ENCODE measurements around the gene MYO10.
"Not testable (repeated sequence)": the region's sequence is repeated elsewhere in the genome, so short reads cannot be mapped to it uniquely, and the experiment has no call there.

MYO10 gene

DNA sequence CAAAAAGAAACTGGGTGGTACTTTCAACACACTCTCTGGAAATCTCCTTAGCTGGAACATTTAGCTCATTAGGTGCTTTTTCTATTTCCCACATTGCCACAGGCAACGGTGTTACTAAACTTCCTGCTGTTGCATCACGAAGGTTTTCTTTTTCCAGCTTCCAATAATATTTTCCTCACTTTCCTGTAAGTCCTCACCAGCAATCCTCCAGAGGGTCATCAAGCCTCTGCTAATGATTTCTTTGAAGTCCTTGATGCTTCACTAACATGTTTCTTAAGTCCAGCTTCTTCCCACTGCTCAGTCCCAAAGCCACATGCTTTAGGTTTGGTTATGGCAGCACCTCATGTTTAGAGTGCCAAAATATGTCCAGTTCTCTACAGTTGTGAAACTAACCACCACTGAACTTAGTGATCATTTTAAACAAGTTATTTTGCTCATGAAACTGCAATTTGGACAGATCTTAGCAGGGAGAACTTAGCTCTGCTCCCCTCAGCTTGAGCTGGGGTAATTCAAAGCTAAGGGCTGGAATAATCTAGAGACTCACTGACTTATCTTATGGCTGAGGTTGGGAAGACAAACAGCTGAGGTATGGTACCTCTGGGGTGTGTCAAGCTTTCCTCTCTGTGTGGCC is 279.4 kb downstream of the MYO10 start:
- in situ Hi-C loops (cut with MboI; ENCODE audit: low sequenced_read_pairs) = no loop called here

DNA sequence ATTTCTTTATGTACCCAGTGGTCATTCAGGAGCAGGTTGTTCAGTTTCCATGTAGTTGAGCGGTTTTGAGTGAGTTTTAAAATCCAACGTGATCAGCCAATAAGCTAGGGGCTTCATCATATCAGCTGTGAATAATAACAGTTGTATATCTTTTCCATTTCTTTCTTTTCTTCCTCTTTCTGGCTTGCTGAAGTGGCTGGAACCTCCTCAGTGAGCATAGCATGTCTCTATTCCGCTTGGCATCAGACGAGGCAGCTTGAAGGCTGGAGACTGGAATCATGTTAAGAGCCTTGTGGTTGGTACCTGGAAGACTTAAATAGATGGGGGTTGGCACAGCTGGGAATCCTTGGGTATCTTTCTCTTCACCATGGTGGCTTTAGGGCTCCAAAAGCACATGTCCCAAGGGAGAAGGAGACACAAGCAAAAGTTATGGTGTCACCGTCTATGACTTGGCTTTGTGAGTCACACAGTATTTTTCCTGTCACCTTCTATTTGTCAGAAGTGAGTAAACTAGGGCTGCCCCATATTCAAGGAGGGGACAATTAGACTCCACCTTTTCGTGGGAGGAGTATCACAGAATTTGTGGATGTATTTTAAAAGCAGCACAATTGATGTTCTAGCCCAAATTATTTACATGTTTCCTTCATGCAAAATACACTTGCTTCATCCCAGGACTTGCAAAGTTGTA is 281.3 kb downstream of the MYO10 start:
- in situ Hi-C loops (cut with MboI; ENCODE audit: low sequenced_read_pairs) = no loop called here

DNA sequence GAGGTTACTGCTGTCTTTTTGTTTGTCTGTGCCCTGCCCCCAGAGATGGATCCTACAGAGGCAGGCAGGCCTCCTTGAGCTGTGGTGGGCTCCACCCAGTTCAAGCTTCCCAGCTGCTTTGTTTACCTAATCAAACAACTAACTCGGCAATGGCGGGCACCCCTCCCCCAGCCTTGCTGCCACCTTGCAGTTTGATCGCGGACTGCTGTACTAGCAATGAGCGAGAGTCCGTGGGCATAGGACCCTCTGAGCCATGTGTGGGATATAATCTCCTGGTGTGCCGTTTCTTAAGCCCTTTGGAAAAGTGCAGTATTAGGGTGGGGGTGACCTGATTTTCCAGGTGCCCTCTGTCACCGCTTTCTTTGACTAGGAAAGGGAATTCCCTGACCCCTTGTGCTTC is 287.3 kb downstream of the MYO10 start:
- in situ Hi-C loops (cut with MboI; ENCODE audit: low sequenced_read_pairs) = not testable (repeated sequence)

GRCh38 chr5:16644301-16644889 is 291.7 kb downstream of the MYO10 start:
- in situ Hi-C loops (cut with MboI; ENCODE audit: low sequenced_read_pairs) = no loop called here

DNA sequence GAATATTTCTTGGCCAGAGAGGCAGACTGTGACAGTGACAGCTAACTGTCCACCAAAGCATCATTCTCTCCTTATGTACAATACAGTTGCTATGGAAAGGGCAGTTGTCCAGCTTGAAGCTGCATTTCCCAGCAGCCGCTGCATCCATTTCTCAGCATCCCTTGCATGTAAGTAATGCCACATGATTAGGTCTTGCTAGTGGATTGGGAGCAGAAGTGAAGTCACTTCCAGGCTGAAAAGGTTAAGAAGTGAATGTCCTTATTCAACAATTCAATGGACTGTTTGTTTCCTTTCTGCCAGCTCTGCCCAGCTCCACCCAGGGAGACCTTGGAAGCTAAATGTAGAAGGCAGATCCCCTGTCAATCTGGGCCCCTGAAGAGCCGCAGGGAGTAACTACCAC is 293.2 kb downstream of the MYO10 start:
- in situ Hi-C loops (cut with MboI; ENCODE audit: low sequenced_read_pairs) = no loop called here

GRCh38 chr5:16639206-16639605 is 296.9 kb downstream of the MYO10 start:
- in situ Hi-C loops (cut with MboI; ENCODE audit: low sequenced_read_pairs) = no loop called here

DNA sequence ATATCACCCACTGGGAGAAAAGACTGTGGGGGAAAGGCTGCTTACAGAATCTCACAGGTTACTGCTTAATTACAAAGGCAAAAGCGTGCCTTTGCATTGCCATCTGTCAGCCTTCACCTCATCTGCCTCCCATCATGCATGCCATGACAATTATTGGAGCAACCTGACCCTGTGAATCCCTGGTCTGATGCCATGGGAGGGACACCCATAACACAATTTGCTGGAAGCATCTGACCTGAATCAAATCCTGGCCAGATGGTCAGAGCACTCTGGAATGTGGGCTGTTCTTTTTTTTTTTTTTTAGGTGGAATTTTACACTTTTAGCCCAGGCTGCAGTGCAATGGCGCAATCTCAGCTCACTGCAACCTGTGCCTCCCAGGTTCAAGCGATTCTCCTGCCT is 307.7 kb downstream of the MYO10 start:
- in situ Hi-C loops (cut with MboI; ENCODE audit: low sequenced_read_pairs) = no loop called here

DNA sequence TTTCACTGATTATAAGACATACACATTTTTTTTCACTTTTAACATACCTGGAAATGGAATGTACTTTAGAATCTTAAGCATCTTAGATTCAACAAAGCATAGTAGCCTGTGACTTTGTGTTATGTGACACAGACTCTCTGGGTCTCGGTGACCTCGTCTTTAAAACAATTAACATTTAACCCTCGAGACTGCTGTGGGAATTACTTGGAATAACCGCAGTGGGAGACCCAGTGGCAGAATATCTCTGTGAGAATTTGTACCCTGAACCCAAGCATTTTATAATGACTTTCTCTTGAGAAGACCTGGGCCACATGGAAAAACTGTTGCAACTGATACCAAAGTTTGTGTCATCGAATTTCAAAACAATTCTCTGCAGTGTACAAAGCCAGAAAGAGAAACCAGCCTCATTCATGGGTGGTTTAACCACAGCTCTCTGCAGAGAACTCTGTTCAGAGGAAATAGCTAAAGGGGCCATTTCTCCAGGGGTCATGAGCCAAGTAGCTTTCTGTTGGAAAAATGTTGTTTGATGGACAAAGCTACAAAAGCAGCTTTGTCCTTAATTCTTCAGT is 309.3 kb downstream of the MYO10 start:
- in situ Hi-C loops (cut with MboI; ENCODE audit: low sequenced_read_pairs) = no loop called here

DNA sequence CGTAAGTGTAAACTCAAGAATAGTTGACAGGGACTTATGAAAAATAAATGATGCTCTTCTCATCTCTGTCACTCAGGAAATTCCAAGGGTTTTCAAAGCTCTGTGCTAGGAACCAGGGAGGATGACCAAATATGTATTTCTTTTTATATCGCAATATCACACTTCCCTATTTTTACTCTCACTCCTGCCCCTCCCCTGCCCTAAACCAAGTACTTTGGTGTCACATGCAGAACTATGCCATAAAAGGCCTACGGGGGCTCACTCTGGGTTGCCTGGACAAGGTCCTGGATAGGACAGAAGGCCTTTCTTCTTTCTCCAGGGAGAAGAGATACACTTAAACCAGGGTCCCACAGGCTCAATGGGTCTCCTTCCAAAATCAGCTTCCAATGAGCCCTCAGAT is 311.0 kb downstream of the MYO10 start:
- in situ Hi-C loops (cut with MboI; ENCODE audit: low sequenced_read_pairs) = no loop called here

DNA sequence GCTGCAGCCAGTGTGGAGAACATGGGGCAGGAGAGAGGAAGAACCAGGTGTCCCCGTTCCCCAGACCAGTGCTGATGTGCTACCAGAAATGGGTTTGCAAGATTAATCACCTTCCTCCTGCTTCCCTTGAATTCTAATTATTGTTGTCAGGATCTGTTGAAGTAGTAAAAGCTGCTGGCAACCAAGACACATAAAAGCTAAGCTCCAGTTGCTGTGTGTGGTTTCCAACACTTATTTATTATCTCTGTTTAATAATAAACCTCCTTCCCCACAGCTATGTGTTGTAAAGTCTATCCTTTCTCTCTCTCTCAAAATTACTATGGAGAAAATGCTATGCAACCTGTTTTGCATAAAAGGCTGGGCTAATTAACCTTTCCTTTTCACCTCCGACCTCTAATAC is 317.0 kb downstream of the MYO10 start:
- in situ Hi-C loops (cut with MboI; ENCODE audit: low sequenced_read_pairs) = no loop called here

DNA sequence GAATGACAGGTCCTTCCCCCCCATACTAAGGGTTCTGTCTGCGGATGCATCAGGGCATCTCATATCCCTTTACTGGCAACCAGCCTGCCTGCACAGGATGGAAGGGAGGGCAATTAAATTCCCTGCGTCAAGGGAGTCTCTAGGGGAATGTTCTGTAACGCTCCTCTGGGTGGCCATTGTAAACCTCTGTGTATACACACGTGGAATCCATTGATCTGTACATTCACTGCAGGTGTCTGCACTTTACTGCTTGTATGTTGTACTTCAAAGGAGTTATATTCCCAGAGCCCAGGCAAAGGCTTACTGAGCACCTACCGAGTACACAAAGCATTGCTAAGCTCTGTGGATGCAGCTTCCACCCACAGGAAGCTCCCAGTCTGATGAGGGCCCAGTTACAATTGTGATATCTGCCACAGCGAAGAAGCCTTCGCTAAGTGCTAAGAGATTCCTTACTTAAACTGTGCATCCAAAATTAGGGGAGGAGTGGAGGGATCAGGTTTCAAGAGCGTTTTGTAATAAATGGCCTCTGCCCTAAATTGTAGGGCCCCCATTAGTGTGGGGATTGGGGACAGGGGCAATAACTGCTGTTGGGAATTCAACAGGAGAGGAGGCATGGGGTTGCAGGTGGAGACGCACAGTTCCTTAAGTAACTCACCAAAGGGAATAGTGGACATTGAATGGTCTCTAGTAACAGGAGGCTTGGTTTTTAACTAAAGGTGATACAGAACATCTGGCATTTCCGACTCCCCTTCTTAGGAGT is 317.8 kb downstream of the MYO10 start:
- in situ Hi-C loops (cut with MboI; ENCODE audit: low sequenced_read_pairs) = no loop called here

DNA sequence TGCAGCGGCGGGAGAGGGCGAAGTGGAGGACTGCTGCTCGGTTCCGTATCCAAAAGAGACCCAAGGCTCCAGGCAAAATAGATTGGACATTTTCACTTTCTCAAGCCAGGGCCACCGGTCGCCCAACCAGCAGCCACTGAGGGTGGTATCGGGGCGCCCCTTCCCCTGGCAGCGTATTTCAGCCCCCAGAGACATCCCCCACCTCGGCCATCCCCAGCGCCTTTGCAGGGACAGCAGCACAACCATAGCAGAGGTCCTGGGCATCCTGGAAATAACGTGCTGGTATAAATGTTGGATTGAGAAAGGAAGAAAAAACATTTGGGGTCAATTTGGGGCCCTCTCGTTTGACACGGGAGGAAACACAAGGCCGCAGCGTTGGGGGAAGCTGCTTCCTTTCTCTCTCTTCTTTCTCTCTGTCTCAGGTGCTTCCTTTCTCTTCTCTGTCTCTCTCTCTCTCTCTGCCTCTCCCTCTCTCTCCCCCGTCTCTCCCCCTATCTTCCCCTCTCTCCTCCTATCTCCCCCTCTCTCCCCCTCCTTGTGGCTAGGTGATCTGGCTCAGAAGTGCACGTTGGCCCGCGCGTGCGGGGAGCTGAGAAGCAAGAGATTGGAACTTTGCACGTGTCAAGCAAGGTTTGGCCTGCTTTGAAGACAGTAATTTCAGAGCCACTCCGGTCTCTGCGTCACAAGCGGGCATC is 318.7 kb downstream of the MYO10 start:
- in situ Hi-C loops (cut with MboI; ENCODE audit: low sequenced_read_pairs) = no loop called here

DNA sequence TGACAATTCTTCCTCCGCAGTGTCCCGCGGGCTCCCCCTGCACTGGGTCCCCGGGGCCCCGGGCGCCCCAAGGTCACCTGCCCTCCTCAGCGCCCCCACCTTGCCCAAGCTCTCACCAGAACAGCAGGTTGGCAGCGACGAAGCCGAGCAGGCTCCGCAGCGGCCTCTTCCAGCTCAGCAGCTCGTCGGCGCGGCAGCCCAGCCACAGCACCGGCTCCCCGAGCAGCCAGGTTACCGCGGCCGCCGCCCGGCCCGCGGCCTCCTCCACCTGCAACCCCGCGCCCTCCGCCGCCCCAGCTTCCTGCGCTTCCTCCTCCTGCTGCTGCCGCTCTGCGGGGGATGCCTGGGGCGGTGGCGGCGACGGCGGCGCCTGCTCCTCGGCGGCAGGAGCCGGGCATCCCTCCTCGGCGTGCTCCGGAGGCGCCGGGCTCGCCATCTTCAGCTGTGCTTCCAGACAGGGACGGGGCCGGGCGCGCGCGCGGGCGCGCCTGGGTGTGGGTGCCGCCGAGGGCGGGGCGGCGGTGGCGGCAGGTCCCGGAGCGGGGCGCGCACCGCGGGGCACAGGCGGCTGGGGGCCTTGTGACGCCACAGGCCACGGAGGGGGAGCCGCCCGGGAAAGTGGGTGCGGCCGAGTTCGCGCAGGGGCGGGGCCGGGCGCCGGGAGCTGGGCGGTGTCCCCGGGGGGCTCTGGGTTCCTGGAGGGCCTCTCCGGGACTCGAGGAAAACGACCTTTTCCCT is 319.4 kb downstream of the MYO10 start, which contains the start of gene RETREG1:
Gene RETREG1 (minus strand): TSS at position 462 of the 738 bp plus-strand sequence. CDS start 26 bp downstream, at position 436.
- in situ Hi-C loops (cut with MboI; ENCODE audit: low sequenced_read_pairs) = no loop called here

GRCh38 chr5:16615741-16616535 is 320.1 kb downstream of the MYO10 start:
- in situ Hi-C loops (cut with MboI; ENCODE audit: low sequenced_read_pairs) = no loop called here

- in situ Hi-C loops (cut with MboI; ENCODE audit: low sequenced_read_pairs) = no loop called here
Measured at GRCh38 chr5:16612007-16612406, 324.1 kb downstream of the MYO10 start.
